22Rv1 (cell line): ENCODE data around the gene MGAT3.

Experiments
- H3K27ac ChIP-seq: fragments of 450-650 bp; 2 replicates; pipeline ENCODE4 v1.5.1; 2017
- CTCF ChIP-seq: fragments of 450-650 bp; IDR thresholded peaks from 2 replicates; pipeline ENCODE4 v1.5.1; 2017; ENCODE audit warnings: mild to moderate bottlenecking
- ZFX ChIP-seq: fragments of 450-650 bp; IDR thresholded peaks from 2 replicates; pipeline ENCODE4 v1.6.1; 2017; ENCODE audit warnings: antibody characterized with exemption, borderline replicate concordance

The MGAT3 gene

GRCh38 chr22:39536711-39537110 is 79.9 kb downstream of the MGAT3 start:
- H3K27ac ChIP-seq, result no peak overlapping the region
- TF ChIP-seq ZFX (no peak), CTCF (no peak)

- no peak overlapping the region for H3K27ac ChIP-seq
- TF ChIP-seq CTCF, result no peak
- no peak for TF ChIP-seq ZFX
These were observed 81.2 kb downstream of the MGAT3 start for GRCh38 chr22:39537975-39538374.
